Spleen (tissue), 7 donors: Measurements from ENCODE around the gene RRBP1.

Experiments used
- POLR2A ChIP-seq, 3 donors: fragments of 450-650 bp; IDR thresholded peaks; one replicate each; pipeline ENCODE4 v1.5.1; 2017; ENCODE audit warnings: antibody characterized with exemption in 3 of 3, mild to moderate bottlenecking in 1 of 3
- POLR2AphosphoS5 ChIP-seq, 3 donors: sonication (generic); formaldehyde crosslinking; IDR thresholded peaks; one replicate each; pipeline ENCODE4 v1.5.1; 2017; ENCODE audit warnings: antibody characterized with exemption in 3 of 3
- TF ChIP-seq, protein P1 (sequence below), 11 experiments: fragments of 200-600 bp in 7 of 11; fragments of 450-650 bp in 4 of 11; sonication (generic) in 4 of 11; IDR thresholded peaks in 8 of 11; conservative IDR thresholded peaks in 3 of 11; 1 replicate in 7 of 11; 2 replicates in 4 of 11; pipeline versions ENCODE4 v1.4.0 to v1.8.0; 2016 to 2021; ENCODE audit warnings: antibody characterized with exemption in 11 of 11, inconsistent platforms in 4 of 11, mild to moderate bottlenecking in 1 of 11
- donor health status: DM: no; HTN: no; CAD: no; lungs with moderate emphysema.
- donor health status: DM: no; HTN: no; CAD: no.
- donor health status: DM: no; HTN: no; CAD: no.

DNA sequence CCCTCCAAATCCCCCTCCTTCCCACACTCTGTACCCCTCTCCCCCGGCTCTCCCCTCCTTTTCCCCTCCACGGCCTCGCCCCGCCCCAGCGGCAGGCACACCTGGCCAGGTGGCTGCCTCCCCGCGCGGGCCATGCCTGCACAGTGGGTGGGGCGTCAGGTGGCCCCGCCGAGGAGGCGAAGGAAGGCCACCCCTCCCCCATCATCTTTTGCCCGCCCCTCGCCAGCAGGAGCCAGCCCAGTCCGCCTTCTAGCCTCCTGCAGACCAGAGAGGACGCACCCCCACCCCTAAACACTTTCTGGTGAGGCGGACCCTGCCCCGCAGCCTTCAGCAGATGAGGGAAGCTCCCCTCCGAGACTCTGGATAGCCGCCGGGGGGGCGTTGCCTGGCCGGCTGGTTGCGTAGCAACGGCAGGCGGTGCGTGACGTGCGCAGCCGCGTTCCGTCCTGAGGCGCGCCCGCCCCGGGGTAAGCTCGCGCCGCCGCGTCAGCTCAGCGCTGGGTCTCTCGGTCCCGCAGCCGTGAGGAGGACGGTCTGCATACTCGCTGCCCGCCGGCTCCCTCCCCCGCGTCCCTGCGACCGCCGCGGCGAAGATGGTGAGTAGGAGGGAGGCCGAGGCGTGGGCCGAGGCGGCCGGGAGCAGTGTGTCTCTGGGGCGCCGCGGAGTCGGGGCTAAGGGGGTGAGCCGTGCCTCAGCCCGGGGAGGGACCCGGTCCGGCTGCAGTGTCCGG, 112.3 kb downstream of the RRBP1 start, which contains the start of gene DSTN:
- TF ChIP-seq, protein P1, sequence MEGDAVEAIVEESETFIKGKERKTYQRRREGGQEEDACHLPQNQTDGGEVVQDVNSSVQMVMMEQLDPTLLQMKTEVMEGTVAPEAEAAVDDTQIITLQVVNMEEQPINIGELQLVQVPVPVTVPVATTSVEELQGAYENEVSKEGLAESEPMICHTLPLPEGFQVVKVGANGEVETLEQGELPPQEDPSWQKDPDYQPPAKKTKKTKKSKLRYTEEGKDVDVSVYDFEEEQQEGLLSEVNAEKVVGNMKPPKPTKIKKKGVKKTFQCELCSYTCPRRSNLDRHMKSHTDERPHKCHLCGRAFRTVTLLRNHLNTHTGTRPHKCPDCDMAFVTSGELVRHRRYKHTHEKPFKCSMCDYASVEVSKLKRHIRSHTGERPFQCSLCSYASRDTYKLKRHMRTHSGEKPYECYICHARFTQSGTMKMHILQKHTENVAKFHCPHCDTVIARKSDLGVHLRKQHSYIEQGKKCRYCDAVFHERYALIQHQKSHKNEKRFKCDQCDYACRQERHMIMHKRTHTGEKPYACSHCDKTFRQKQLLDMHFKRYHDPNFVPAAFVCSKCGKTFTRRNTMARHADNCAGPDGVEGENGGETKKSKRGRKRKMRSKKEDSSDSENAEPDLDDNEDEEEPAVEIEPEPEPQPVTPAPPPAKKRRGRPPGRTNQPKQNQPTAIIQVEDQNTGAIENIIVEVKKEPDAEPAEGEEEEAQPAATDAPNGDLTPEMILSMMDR (IDR thresholded peaks at IDR 0.05 in 8 of 11, conservative IDR thresholded peaks at IDR 0.05 in 3 of 11) = no peak
- peak in 1 of 3 donors; percentile 77 for TF ChIP-seq POLR2A (IDR thresholded peaks at IDR 0.05)
- peak; percentile 93 to 97 (median 96) for TF ChIP-seq POLR2AphosphoS5 (IDR thresholded peaks at IDR 0.05)
